GM18511 (cell line): Measurements from ENCODE around the gene MSL3.

ENCODE experiments used
- ATAC-seq: cut with Tn5 transposase; IDR thresholded peaks from one replicate; pipeline ENCODE4 v1.9.1; 2021; ENCODE audit warnings: mild to moderate bottlenecking, moderate library complexity; ENCODE audit not compliant: unreplicated experiment

The MSL3 gene

DNA sequence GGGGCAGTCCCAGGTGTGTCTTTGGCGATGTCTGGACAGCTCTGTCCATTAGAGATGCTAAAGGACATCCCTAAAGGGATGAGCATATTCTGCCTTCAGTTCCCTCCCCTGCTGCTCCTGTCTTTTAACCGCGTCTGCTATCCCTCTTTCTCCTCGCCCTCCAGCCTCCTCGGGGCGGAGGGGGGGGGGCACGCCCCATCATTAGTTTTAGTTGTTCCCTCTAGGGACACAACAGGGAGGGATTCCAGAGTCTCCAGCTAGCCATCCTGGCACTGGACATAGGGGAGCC is 1.1 kb downstream of the MSL3 start:
- ATAC-seq = no peak

DNA sequence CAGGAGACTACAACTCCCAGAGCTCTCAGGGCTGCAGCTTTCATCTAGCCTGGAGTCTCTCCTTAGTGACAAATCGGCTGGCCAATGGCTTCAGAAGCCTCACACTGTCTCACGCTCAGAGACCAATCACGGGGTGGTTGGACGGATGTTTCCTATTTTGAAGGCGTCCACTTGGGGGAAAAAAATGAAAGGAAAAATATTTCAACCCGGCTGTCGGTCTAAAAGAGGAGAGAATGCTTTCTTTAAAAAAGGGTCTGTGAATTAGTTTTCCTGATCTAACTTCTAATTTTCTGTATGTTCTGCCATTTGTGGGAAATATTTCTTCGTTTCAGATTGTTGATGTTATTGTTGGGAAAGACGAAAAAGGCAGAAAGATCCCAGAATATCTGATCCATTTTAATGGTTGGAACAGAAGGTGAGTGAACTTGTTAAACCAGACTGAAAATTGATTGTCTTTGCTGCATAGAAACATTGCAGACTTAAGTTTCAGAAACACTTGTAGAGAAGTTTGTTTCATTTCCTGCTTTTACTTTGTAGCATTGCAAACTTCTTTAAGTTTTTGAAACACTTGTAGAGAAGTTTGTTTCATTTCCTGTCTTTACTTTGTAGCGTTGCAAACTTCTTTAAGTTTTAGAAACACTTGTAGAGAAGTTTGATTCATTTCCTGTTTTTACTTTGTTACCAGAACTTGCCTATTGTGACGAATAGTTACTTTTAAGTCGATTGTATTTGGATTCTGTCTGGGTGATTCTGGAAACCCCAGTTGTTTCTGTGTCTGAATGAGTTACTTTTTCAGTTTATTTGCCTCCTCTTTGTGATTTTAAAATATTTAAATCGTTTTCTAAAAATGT is 1.6 kb downstream of the MSL3 start:
- peak; percentile 77 for ATAC-seq

DNA sequence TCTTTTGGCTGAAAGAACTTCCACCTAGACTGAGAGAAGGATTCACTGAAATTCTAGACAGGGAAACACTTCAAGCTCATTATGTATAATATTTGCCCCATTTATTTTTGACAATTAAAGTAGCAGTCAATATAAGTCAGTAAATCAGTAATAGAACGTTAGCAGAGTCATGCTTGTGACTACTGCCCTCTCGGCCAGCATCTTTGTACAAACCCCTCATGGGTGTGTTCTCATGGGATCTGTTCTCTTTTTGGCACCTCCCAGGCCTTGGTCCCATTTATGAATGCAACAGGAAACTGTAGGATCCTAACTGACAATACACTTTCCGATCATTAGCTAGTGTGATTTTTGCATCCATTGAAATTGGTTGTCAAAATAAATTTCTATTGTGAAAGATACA is 2.9 kb downstream of the MSL3 start:
- no peak for ATAC-seq

GRCh38 chrX:11764602-11765067 is 6.6 kb downstream of the MSL3 start:
- peak; percentile 37 for ATAC-seq

GRCh38 chrX:11765449-11765848 is 7.4 kb downstream of the MSL3 start:
- no peak for ATAC-seq

- no peak for ATAC-seq
Observed at GRCh38 chrX:11766487-11766886, 8.4 kb downstream of the MSL3 start.

DNA sequence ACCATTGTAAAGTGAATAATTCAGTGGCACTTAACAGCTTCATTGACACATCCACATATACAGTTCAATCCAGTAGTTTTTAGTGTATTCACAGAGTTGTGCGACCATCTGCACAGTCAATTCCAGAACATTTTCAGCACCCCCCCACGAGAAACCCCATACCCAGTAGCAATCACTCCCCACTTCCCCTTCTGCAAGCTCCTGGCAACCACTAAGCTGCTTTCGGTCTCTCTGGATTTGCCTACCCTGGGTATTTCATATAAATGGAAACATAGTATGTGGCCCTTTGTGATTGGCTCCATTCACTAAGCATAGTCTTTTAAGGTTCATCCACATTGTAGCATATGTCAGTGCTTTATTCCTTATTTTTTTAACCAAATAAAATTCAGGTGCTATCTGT is 10.0 kb downstream of the MSL3 start:
- ATAC-seq = peak; percentile 60

DNA sequence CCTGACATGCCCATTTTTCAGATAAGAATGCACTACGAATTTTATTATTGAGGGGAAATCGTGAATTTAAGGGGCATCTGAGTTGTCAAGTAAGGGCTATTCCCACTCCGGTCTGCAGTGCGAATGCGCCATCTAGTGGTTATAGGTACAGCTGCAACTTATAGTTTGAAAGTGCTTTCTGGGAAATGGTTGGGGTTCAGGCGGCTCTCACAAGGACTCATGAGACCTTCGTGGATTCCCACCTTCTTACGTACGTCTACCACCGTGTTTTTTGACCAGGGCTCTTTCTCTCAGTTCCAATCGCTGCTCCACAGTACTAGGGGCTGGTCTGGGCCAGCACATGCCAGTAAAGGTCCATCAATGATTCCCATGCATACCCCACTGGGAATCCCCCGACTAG is 12.3 kb downstream of the MSL3 start:
- ATAC-seq = peak; percentile 63

DNA sequence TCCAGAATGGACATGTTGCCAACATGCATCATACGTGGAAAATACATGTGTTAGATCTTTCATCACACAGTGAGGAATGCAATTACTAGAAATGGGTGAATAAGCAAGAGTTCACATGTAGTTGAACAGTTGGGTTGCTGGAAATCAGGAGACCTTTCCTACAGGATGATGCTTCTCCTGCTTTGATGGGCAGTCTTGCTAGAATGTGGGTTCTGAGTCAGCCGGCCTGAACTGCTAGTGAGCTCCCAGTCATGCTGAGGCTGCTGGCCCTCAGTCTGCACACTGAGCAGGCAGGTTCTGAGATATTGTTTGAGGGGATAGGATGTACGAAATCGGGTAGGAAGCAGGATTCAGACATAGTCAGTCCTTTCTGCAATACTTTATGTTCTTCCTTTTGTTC is 20.2 kb downstream of the MSL3 start:
- ATAC-seq = no peak

GRCh38 chrX:11781133-11781532 is 23.1 kb downstream of the MSL3 start:
- peak; percentile 43 for ATAC-seq

DNA sequence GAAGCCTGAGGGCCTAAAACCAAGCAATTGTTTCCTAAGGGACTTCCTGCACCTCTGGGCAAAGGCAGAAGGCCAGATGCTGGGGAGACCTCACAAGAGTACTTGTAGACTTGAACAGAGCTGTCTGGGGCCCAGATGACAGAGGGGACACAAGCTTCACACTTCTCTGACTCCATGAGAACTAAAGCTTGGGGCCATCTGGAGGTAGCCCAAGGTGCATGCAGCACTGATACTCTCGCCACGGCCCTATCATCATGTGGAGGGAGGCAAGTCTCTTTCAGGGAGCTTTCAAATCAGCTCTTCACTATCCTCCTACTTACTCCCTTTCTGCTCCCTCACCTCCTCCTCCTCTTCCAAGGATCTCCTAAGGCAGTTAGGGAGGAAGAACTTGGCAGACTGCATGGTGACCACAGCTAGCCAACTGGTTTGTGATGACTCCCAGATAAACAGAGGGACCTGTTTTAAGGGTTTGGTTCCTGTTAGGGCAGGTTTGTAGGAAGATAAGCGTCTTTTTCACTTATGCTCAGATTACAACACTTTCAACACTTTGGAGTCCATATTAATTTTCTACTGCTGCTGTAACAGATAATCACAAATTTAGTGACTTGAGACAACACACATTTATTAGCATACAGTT is 23.8 kb downstream of the MSL3 start:
- ATAC-seq = peak; percentile 53

DNA sequence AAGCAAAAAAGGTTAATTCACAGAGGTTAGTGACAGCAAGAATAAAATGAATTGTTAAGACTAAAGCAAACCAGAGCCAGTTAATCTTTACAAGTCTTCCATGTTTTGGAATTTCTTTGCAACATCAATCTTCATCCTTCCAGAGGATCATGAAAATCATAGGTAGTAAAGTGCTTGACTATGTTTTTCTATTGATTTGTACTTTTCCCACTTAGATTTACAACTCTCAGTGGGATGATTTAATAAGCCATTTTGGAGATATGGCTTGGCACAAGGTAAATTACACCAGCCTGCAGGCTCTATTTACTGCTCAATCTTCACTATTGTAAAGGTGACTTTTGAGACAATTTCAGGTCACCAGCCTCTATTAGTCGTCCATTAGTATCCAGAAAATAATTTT is 26.5 kb downstream of the MSL3 start:
- no peak for ATAC-seq

- ATAC-seq = no peak
Observed at GRCh38 chrX:11786862-11787261, 28.8 kb downstream of the MSL3 start.

DNA sequence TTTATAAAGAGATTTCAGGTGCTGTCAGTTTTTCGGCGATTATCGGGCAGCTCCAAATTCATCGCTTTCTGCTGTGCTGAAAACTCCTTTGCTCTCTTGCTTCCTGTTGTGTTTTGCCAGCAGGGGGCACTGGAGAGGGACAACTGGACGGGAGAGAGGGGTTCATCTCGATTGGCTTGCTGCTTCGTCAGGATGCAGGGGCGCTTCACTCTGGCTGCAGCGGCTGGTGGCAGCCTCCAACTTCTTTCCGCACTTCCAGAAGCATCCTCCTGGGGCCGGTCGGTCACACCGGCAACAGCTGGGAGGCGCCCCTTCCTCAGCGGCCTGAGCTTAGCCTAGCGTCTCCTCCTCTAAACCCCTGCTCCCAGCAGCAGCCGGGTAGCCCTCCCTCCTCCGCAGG is 29.5 kb downstream of the MSL3 start:
- no peak for ATAC-seq

DNA sequence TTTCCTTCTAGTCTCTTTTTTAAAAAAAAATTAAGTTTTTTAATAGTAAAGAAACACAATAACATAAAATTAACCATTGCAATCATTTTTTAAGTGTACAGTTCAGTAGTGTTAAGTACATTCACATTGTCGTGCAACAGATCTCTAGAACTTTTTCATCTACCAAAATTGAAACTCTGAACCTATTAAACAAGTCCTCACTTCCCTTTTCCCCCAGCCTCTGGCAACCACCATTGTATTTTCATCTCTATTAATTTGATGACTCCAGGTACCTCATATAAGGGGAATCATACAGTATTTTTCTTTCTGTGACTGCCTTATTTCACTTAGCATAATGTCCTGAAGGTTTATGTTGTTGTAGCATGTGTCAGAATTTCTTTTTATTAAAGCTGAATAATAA is 31.8 kb downstream of the MSL3 start:
- ATAC-seq = peak; percentile 33

- ATAC-seq = no peak
Observed at GRCh38 chrX:11791090-11791489, 33.1 kb downstream of the MSL3 start.

GRCh38 chrX:11791537-11791936 is 33.5 kb downstream of the MSL3 start:
- ATAC-seq = no peak

DNA sequence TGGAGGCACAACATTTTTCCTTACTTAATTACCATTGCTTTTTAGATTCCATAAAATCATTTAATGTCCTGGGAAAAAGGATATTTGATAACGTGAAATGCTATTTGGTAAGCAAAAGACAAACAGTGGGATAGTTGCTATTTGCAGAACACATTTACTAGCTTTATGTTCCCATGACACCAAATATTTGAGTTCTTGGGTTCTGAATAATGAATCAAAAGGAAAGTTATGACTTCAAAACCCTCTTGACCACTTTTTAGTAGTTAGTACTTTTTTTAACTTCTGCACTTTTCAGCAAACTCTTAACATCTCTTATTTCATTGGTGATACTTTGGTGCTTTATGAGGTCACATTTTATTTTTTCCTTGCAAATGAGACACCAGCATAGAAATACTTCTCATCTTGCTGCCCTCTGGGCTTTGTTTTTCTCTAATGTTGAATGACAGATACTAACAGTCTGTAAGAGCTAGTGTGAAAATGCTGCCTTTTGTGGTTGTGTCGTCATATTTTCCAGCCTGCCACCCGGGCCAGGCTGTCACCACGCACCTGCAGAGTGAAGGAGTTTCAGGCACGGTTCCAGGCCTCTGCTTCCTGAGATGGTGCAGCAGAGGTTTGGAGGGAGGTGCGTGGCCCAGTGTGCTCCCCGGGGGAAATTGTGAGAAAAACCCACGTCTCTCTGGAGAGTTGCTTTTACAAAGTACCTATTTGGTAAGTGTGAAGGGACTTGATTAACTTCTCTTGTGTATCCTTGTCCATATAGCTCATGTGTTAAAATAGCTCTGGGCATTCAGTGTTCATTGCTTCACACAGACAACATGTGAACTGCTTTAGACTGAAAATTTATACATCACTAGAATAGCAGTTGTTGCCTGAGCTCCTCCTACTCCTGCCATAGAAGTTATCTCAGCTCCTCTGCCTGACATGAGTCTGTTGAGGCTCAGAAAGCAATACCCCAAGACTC is 34.7 kb downstream of the MSL3 start:
- peak; percentile 83 for ATAC-seq

- ATAC-seq = no peak
Observed at GRCh38 chrX:11793734-11794133, 35.7 kb downstream of the MSL3 start.

GRCh38 chrX:11813341-11813740 is 55.3 kb downstream of the MSL3 start:
- ATAC-seq = no peak
